ENCODE results near the gene NR3C1. TPM values are rescaled to one million over a fixed set of nuclear protein-coding genes. Genes with fewer than 3 reads are reported as not detected.

NR3C1 gene
- total RNA-seq, 4 donors from 2014 or later = 40.4 to 55.0 (median 45.2) TPM

- no peak for DNase-seq (ENCODE audit: low spot score in 2 of 2)
- H3K4me3 ChIP-seq (ENCODE audit: low read depth, poor library complexity, severe bottlenecking) = no peak overlapping the region
- no peak for TF ChIP-seq CTCF (IDR thresholded peaks at IDR 0.05)
- no peak for TF ChIP-seq POLR2A (IDR thresholded peaks at IDR 0.05)
- intact Hi-C loops (cut with DNase I; ENCODE audit: low total_unique reads) = no loop called here
Measured at GRCh38 chr5:143302341-143303045, 101.0 kb downstream of the NR3C1 start.

- WGBS, 2 donors = 89 to 93% methylated on average over 3 of the region's 3 CpGs
- intact Hi-C loops (cut with DNase I; ENCODE audit: low total_unique reads) = no loop called here
- no peak for DNase-seq (ENCODE audit: low spot score in 2 of 2)
- H3K4me3 ChIP-seq (ENCODE audit: low read depth, poor library complexity, severe bottlenecking) = no peak overlapping the region
- TF ChIP-seq CTCF (IDR thresholded peaks at IDR 0.05) (no peak), POLR2A (IDR thresholded peaks at IDR 0.05) (no peak)
Measured at GRCh38 chr5:143297756-143298155, 105.7 kb downstream of the NR3C1 start.

GRCh38 chr5:143290125-143290524, 113.4 kb downstream of the NR3C1 start:
- H3K4me3 ChIP-seq (ENCODE audit: low read depth, poor library complexity, severe bottlenecking) = no peak overlapping the region
- no peak for DNase-seq (ENCODE audit: low spot score in 2 of 2)
- WGBS, 2 donors = 83 to 86% methylated on average over 2 of the region's 2 CpGs
- no peak for TF ChIP-seq POLR2A (IDR thresholded peaks at IDR 0.05)
- TF ChIP-seq CTCF (IDR thresholded peaks at IDR 0.05) = no peak
- intact Hi-C loops (cut with DNase I; ENCODE audit: low total_unique reads) = no loop called here

GRCh38 chr5:143284521-143284920, 119.0 kb downstream of the NR3C1 start:
- TF ChIP-seq POLR2A (IDR thresholded peaks at IDR 0.05) = no peak
- WGBS, 2 donors = 90 to 91% methylated on average over 3 of the region's 3 CpGs
- intact Hi-C loops (cut with DNase I; ENCODE audit: low total_unique reads) = no loop called here
- no peak overlapping the region for H3K4me3 ChIP-seq (ENCODE audit: low read depth, poor library complexity, severe bottlenecking)
- no peak for DNase-seq (ENCODE audit: low spot score in 2 of 2)

- WGBS, 2 donors = 99% methylated on average over 4 of the region's 4 CpGs
- H3K4me3 ChIP-seq (ENCODE audit: low read depth, poor library complexity, severe bottlenecking) = no peak overlapping the region
- TF ChIP-seq CTCF (IDR thresholded peaks at IDR 0.05) (no peak), POLR2A (IDR thresholded peaks at IDR 0.05) (no peak)
- no peak for DNase-seq (ENCODE audit: low spot score in 2 of 2)
- intact Hi-C loops (cut with DNase I; ENCODE audit: low total_unique reads) = no loop called here
Measured at GRCh38 chr5:143284002-143284401, 119.5 kb downstream of the NR3C1 start.

- 84 to 87% methylated on average over 3 of the region's 3 CpGs for WGBS, 2 donors
- no peak for DNase-seq (ENCODE audit: low spot score in 2 of 2)
- H3K4me3 ChIP-seq (ENCODE audit: low read depth, poor library complexity, severe bottlenecking) = no peak overlapping the region
- TF ChIP-seq POLR2A (IDR thresholded peaks at IDR 0.05) = no peak
- TF ChIP-seq CTCF (IDR thresholded peaks at IDR 0.05) = no peak
- intact Hi-C loops (cut with DNase I; ENCODE audit: low total_unique reads) = no loop called here
Measured at GRCh38 chr5:143281226-143281625, 122.3 kb downstream of the NR3C1 start.
